OCI-LY3 (cell line): Measurements from ENCODE around the gene SPRR2F.

ENCODE experiments used
- CTCF ChIP-seq: fragments of 200-600, 300-600 bp; sonication (generic); IDR thresholded peaks from 2 replicates; pipeline ENCODE4 v1.5.1; 2014; ENCODE audit warnings: antibody characterized with exemption, low read length, low read depth
- EZH2phosphoT487 ChIP-seq: fragments of 200-600 bp; shearing (Covaris generic); IDR thresholded peaks from 2 replicates; pipeline ENCODE4 v1.6.1; 2018; ENCODE audit warnings: antibody characterized with exemption, mixed run types, low read depth

GRCh38 chr1:153152481-153152880 lies 39.2 kb upstream of the SPRR2F start:
- TF ChIP-seq CTCF (no peak), EZH2phosphoT487 (no peak)
